A549 (cell line): ENCODE results near the gene ARHGAP26. TPM values are rescaled to one million over a fixed set of nuclear protein-coding genes. Genes with fewer than 3 reads are reported as not detected.

Experiments
- ATAC-seq, 2 experiments: fragments of 200-7000 bp in 1 of 2; fragments of >200 bp in 1 of 2; cut with Nextera tagmentation in 1 of 2; cut with Tn5 transposase in 1 of 2; 3 replicates each; pipeline versions ENCODE4 v1.8.0 to v1.9.1; 2018 to 2020; ENCODE audit warnings: mild to moderate bottlenecking in 1 of 2, moderate library complexity in 1 of 2
- CTCF ChIA-PET: fragments of 300-600 bp; sonication (Branson Sonifier 250); formaldehyde crosslinking; extraction: SDS; loops from one replicate; lab custom pipeline; 2021; ENCODE audit warnings: antibody characterized with exemption, inconsistent platforms; lab: Yijun Ruan, JAX
- POLR2A ChIA-PET: fragments of 350-600 bp; formaldehyde crosslinking; extraction: SDS; loops from one replicate; lab custom pipeline; 2021; ENCODE audit warnings: antibody characterized with exemption, inconsistent platforms; lab: Yijun Ruan, JAX
- DNase-seq, 2 experiments: peaks; one replicate each; pipeline versions ENCODE4 v3.0.0 to v3.0.0-alpha.2; 2011 to 2016; ENCODE audit warnings: low read depth in 1 of 2, low spot score in 1 of 2
- FAIRE-seq: peaks from 2 replicates; lab custom pipeline; 2011; peaks lifted over from hg19 to GRCh38; lab: Jason Lieb, UNC
- H3K27ac ChIP-seq, 2 experiments: fragments of >200 bp; sonication (Bioruptor Twin); formaldehyde crosslinking; 3 replicates each; pipeline ENCODE4 v1.5.1; 2016 to 2017
- H3K4me1 ChIP-seq: fragments of >200 bp; sonication (Bioruptor Twin); formaldehyde crosslinking; 3 replicates; pipeline ENCODE4 v1.6.1; 2016
- H3K4me2 ChIP-seq: fragments of >200 bp; sonication (Bioruptor Twin); formaldehyde crosslinking; 3 replicates; pipeline ENCODE4 v1.6.1; 2016
- H3K4me3 ChIP-seq: fragments of >200 bp; sonication (Bioruptor Twin); formaldehyde crosslinking; 3 replicates; pipeline ENCODE4 v1.5.1; 2016
- H3K9me3 ChIP-seq: fragments of >200 bp; sonication (Bioruptor Twin); formaldehyde crosslinking; 3 replicates; pipeline ENCODE4 v1.6.1; 2016
- ATOH8 ChIP-seq: fragments of 250-450 bp; sonication (Bioruptor Pico); IDR thresholded peaks from 2 replicates; pipeline ENCODE4 v1.5.0; 2020; ENCODE audit warnings: low read depth, mild to moderate bottlenecking, moderate library complexity
- BCL3 ChIP-seq: fragments of >200 bp; sonication (Bioruptor Twin); formaldehyde crosslinking; IDR thresholded peaks from 3 replicates; pipeline ENCODE4 v1.6.1; 2016
- BHLHE40 ChIP-seq: IDR thresholded peaks from 2 replicates; pipeline ENCODE4 v1.6.1; 2012; ENCODE audit warnings: low read depth, low read length, inconsistent platforms
- CBX8 ChIP-seq: fragments of 200-600 bp; sonication (generic); IDR thresholded peaks from 2 replicates; pipeline ENCODE4 v1.6.1; 2016
- CEBPB ChIP-seq, 2 experiments: fragments of >200 bp in 1 of 2; sonication (Bioruptor Twin) in 1 of 2; formaldehyde crosslinking in 1 of 2; IDR thresholded peaks; 2 replicates each; pipeline ENCODE4 v1.6.1; 2012 to 2016
- EP300 ChIP-seq, 2 experiments: fragments of >200 bp; sonication (Bioruptor Twin); formaldehyde crosslinking; IDR thresholded peaks; 2 replicates in 1 of 2; 3 replicates in 1 of 2; pipeline ENCODE4 v1.6.1; 2016 to 2017
- ESRRA ChIP-seq: fragments of 150-350 bp; IDR thresholded peaks from 2 replicates; pipeline ENCODE4 v1.6.1; 2014; ENCODE audit warnings: mild to moderate bottlenecking, low read length, borderline replicate concordance
- FOSB ChIP-seq: fragments of 250-450 bp; sonication (Bioruptor Pico); IDR thresholded peaks from 2 replicates; pipeline ENCODE4 v1.5.0; 2020; ENCODE audit warnings: mild to moderate bottlenecking, moderate library complexity
- FOSL2 ChIP-seq, 2 experiments: fragments of 450-650 bp in 1 of 2; fragments of >200 bp in 1 of 2; sonication (Bioruptor Twin) in 1 of 2; formaldehyde crosslinking; IDR thresholded peaks; 2 replicates each; pipeline versions ENCODE4 v1.5.0 to v1.6.1; 2016 to 2020; ENCODE audit warnings: mild to moderate bottlenecking in 1 of 2, moderate library complexity in 1 of 2
- GATA3 ChIP-seq: IDR thresholded peaks from 2 replicates; pipeline ENCODE4 v1.6.1; 2012; ENCODE audit warnings: borderline replicate concordance
- HOXB13 ChIP-seq: fragments of 250-450 bp; sonication (Bioruptor Pico); IDR thresholded peaks from 2 replicates; pipeline ENCODE4 v1.5.0; 2020; ENCODE audit warnings: low read depth, mild to moderate bottlenecking, moderate library complexity
- JUN ChIP-seq, 2 experiments: fragments of >200 bp; sonication (Bioruptor Twin); formaldehyde crosslinking; IDR thresholded peaks; 2 replicates in 1 of 2; 3 replicates in 1 of 2; pipeline ENCODE4 v1.6.1; 2016 to 2017
- MAFK ChIP-seq: fragments of 450-650 bp; IDR thresholded peaks from 2 replicates; pipeline ENCODE4 v1.6.1; 2014; ENCODE audit not compliant: partially characterized antibody
- NFE2L2 ChIP-seq: fragments of 150-350 bp; conservative IDR thresholded peaks from 2 replicates; pipeline ENCODE4 v1.6.1; 2014; ENCODE audit warnings: low read length
- NR3C1 ChIP-seq: fragments of >200 bp; sonication (Bioruptor Twin); formaldehyde crosslinking; IDR thresholded peaks from 3 replicates; pipeline ENCODE4 v1.6.1; 2017
- POLR2A ChIP-seq: IDR thresholded peaks from 2 replicates; pipeline ENCODE4 v1.6.1; 2012; ENCODE audit warnings: mild to moderate bottlenecking, low read length
- POLR2AphosphoS2 ChIP-seq: conservative IDR thresholded peaks from 2 replicates; pipeline ENCODE4 v1.6.1; 2012; ENCODE audit warnings: low read length, improper control_type of control experiment, inconsistent platforms
- RAD21 ChIP-seq, 2 experiments: fragments of >200 bp in 1 of 2; sonication (Bioruptor Twin) in 1 of 2; formaldehyde crosslinking in 1 of 2; IDR thresholded peaks in 1 of 2; conservative IDR thresholded peaks in 1 of 2; 2 replicates in 1 of 2; 3 replicates in 1 of 2; pipeline ENCODE4 v1.6.1; 2012 to 2018; ENCODE audit warnings: inconsistent platforms in 1 of 2
- RARB ChIP-seq: fragments of 250-450 bp; sonication (Bioruptor Pico); IDR thresholded peaks from 2 replicates; pipeline ENCODE4 v1.8.0; 2021; ENCODE audit warnings: mild to moderate bottlenecking, moderate library complexity
- RFX5 ChIP-seq: fragments of 450-650 bp; IDR thresholded peaks from 2 replicates; pipeline ENCODE4 v1.7.1; 2014; ENCODE audit warnings: antibody characterized with exemption, mild to moderate bottlenecking, moderate library complexity
- RNF2 ChIP-seq: fragments of 200-600 bp; sonication (generic); IDR thresholded peaks from 2 replicates; pipeline ENCODE4 v1.6.1; 2016; ENCODE audit warnings: low read depth, mild to moderate bottlenecking, antibody characterized with exemption, moderate library complexity, borderline replicate concordance
- SREBF2 ChIP-seq: fragments of 450-650 bp; IDR thresholded peaks from 2 replicates; pipeline ENCODE4 v1.6.1; 2014; ENCODE audit warnings: mild to moderate bottlenecking, moderate library complexity
- ZFP36 ChIP-seq: fragments of 450-650 bp; IDR thresholded peaks from 2 replicates; pipeline ENCODE4 v1.6.1; 2014; ENCODE audit warnings: borderline replicate concordance; ENCODE audit not compliant: partially characterized antibody
- ZNF302 ChIP-seq: fragments of 250-450 bp; sonication (Bioruptor Pico); IDR thresholded peaks from 2 replicates; pipeline ENCODE4 v1.9.0; 2021; ENCODE audit warnings: inconsistent platforms, mild to moderate bottlenecking, moderate library complexity
- WGBS: methylation state at CpG from one replicate; pipeline ENCODE4 v1.1.6; 2017; ENCODE audit errors: missing lambda C conversion rate; 5-methylcytosine and 5-hydroxymethylcytosine counted together
- polyA plus RNA-seq, 4 experiments: library from polyadenylated mRNA; depleted of rRNA in 3 of 4; stranded (reverse); fragments of >200 nt; fragmentation: RNase III in 1 of 4; extraction: RNeasy Plus Mini Kit Qiagen cat#74134 plus additional on column Dnase treatment in 1 of 4; gene quantifications; 2 replicates in 3 of 4; 3 replicates in 1 of 4; pipeline ENCODE4 v1.2.3, GENCODE V29; 2011 to 2017
- TF ChIP-seq, protein P1 (sequence below): IDR thresholded peaks from 2 replicates; pipeline ENCODE4 v1.6.1; 2012

Gene ARHGAP26
- polyA plus RNA-seq, 2 of the 4 experiments (the other 2 are of a cell fraction): 6.6 to 19.1 TPM

DNA sequence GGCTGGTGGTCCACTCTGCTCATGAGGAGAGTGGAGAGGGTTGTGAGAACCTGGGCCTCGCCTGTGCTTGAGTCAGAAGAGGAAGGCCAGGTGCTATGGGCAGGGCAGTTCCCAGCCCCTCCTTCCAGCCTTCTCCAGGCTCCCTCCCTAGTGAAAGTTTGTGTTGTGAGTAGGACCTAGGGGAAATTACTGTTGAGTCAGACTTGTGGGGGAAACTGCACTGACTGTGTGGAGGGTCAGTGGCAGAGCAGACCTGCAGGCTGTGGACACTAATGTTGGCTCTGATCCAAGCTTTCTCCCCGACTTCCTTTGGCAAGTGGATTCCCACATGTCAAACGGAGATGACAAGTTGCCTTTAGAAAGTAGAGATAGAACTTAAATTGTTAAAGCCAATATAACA is 102.6 kb downstream of the ARHGAP26 start:
- DNase-seq (peak in 1 of 2 experiments; percentile 57), ATAC-seq (peak; percentile 15 to 33; a peak in 2 of 6 replicates), FAIRE-seq (no peak)
- Histone ChIP-seq H3K4me3 (no peak overlapping the region), H3K4me2 (peak overlapping the region; percentile 63), H3K9me3 (no peaks in the 10 kb centered on the region), H3K4me1 (peaks cover 72% of the 10 kb centered on the region), H3K27ac (peak overlapping the region; percentile 35 to 82; a peak in 4 of 6 replicates)
- TF ChIP-seq ATOH8 (no peak), POLR2A (no peak), NR3C1 (no peak), NFE2L2 (no peak), RFX5 (no peak), RARB (CRISPR knock-in tag) (no peak), ZNF302 (CRISPR knock-in tag) (no peak), GATA3 (no peak), RNF2 (no peak), ZFP36 (no peak), EP300 (IDR thresholded peaks at IDR 0.05) (no peak), BHLHE40 (no peak), FOSB (CRISPR knock-in tag) (no peak), MAFK (no peak), CBX8 (no peak), SREBF2 (no peak)
- TF ChIP-seq, protein P1, sequence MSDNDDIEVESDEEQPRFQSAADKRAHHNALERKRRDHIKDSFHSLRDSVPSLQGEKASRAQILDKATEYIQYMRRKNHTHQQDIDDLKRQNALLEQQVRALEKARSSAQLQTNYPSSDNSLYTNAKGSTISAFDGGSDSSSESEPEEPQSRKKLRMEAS: no peak
- WGBS: 38% methylated on average over 3 of the region's 3 CpGs
- ChIA-PET CTCF (interaction anchor here (1.0 to 27.5 kb wide), 7 partner anchors 7 to 217 kb away, joined by 4 to 1307 read pairs (median 150); partner anchors contain the start of gene ARHGAP26), POLR2A (no interaction called here)

DNA sequence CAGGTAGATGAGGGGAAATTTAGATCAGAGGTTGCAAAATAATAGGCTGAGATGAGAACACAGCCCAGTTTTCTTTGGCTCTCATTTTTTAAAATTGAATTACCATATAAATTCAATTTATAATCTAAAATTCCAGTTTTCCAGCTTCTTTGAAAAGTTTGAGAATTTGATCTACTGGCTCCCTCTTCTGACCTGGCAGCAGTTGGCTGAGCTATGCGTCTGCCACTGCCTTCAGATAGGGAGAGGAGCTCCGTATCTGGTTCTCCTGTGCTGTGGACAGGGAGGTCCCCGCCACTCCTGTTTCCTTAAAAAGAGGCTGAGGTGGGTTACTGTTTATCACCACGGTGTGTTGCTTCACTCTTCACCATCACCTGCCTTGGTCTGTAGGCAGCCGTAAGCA is 103.7 kb downstream of the ARHGAP26 start:
- peak overlapping the region; percentile 63 for H3K4me2 ChIP-seq
- no peak for DNase-seq
- CTCF ChIA-PET: interaction anchor here (0.5 to 27.5 kb wide), 10 partner anchors 6 to 572 kb away, joined by 3 to 1307 read pairs (median 70); partner anchors contain the start of gene ARHGAP26
- peak; percentile 28 to 34; a peak in 2 of 5 replicates for TF ChIP-seq RAD21 (conservative IDR thresholded peaks at IDR 0.05 in 1 of 2, IDR thresholded peaks at IDR 0.05 in 1 of 2)
- TF ChIP-seq RARB (CRISPR knock-in tag): no peak
- H3K27ac ChIP-seq: peak overlapping the region; percentile 65 to 82
- H3K4me3 ChIP-seq: no peak overlapping the region
- peaks cover 80% of the 10 kb centered on the region for H3K4me1 ChIP-seq
- H3K9me3 ChIP-seq: no peaks in the 10 kb centered on the region
- WGBS: 62% methylated on average over 5 of the region's 5 CpGs
- no peak for FAIRE-seq
- POLR2A ChIA-PET: interaction anchor here (2.5 kb wide), 1 partner anchor 103 kb away, joined by 11 read pairs; the partner anchor contains the start of gene ARHGAP26
- peak in 1 of 2 experiments; percentile 47; a peak in 4 of 6 replicates for ATAC-seq

DNA sequence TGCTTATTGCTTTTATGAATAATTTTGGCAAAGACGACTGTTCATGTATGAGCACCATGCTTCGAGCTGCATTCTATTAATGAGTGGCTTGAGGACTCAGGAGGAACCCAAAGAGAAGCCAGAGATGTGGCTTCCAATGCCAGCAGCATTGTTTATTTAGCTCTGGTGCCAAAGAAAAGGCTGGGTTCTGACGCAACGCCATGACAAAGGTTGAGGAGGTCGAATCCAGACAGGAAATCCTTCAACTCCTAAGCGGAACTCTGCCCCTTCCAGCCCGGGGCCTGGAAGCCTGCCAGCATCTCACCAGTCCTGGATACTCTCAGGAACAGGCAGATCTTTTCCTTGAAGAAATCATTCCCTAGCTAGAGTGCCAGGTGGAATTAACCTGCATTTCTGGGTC is 104.4 kb downstream of the ARHGAP26 start:
- peaks cover 78% of the 10 kb centered on the region for H3K4me1 ChIP-seq
- POLR2A ChIA-PET: interaction anchor here (0.9 to 2.5 kb wide), 2 partner anchors 103 to 157 kb away, joined by 3 to 11 read pairs; partner anchors contain the start of gene ARHGAP26
- 0 out of 2 replicates have a peak, but pooled peaks have one; percentile 5 for TF ChIP-seq BHLHE40
- TF ChIP-seq HOXB13 (CRISPR knock-in tag): no peak; the same call in 1 of the 2 replicates
- no peak for TF ChIP-seq RNF2
- TF ChIP-seq JUN (IDR thresholded peaks at IDR 0.05): peak in 1 of 2 experiments; percentile 57; a peak in 1 of 5 replicates
- TF ChIP-seq POLR2AphosphoS2: no peak
- peak; percentile 70 to 92; a peak in 3 of 4 replicates for TF ChIP-seq CEBPB (IDR thresholded peaks at IDR 0.05)
- TF ChIP-seq FOSL2 (IDR thresholded peaks at IDR 0.05): no peak
- TF ChIP-seq FOSL2 (CRISPR knock-in tag; IDR thresholded peaks at IDR 0.05): peak; percentile 23; the same call in 1 of the 2 replicates
- peak; percentile 70; the same call in 1 of the 2 replicates for TF ChIP-seq GATA3
- TF ChIP-seq ESRRA: peak; percentile 60; the same call in 1 of the 2 replicates
- peak; percentile 47; a peak in 2 of 5 replicates for TF ChIP-seq EP300 (IDR thresholded peaks at IDR 0.05)
- TF ChIP-seq, protein P1: peak; percentile 69; the same call in 1 of the 2 replicates
- TF ChIP-seq BCL3: 0 out of 3 replicates have a peak, but pooled peaks have one; percentile 37
- WGBS: 0% methylated on average over 7 of the region's 7 CpGs
- no peak for FAIRE-seq
- H3K4me3 ChIP-seq: no peak overlapping the region
- H3K9me3 ChIP-seq: no peaks in the 10 kb centered on the region
- ATAC-seq: peak; percentile 66 to 85; a peak in 5 of 6 replicates
- H3K4me2 ChIP-seq: peak overlapping the region; percentile 63
- peak overlapping the region; percentile 69 to 82 for H3K27ac ChIP-seq
- CTCF ChIA-PET: interaction anchor here (1.4 to 27.5 kb wide), 8 partner anchors 6 to 175 kb away, joined by 3 to 1307 read pairs (median 142); partner anchors contain the start of gene ARHGAP26
- DNase-seq: peak; percentile 73 to 92
